ENCODE data around the gene SLC35F2. TPM values are rescaled to one million over a fixed set of nuclear protein-coding genes. Genes with fewer than 3 reads are reported as not detected.
"Not testable (repeated sequence)": the region's sequence is repeated elsewhere in the genome, so short reads cannot be mapped to it uniquely, and the experiment has no call there.

The SLC35F2 gene
- total and polyA plus RNA-seq, 4 donors: 2.0 to 12.1 (median 4.9) TPM

GRCh38 chr11:107783121-107783520, 75.5 kb downstream of the SLC35F2 start:
- intact Hi-C loops (cut with DNase I): no loop called here
- 95 to 96% methylated on average over 4 of the region's 4 CpGs for WGBS, 2 donors

GRCh38 chr11:107780775-107781174, 77.8 kb downstream of the SLC35F2 start:
- no peak for ATAC-seq (ENCODE audit: low FRiP score)
- Histone ChIP-seq H3K27me3 (ENCODE audit: control insufficient read depth in 1 of 2, insufficient read depth in 2 of 2, low read length in 1 of 2) (no peaks in the 10 kb centered on the region), H3K4me3 (ENCODE audit: low read length in 2 of 2) (no peak overlapping the region), H3K36me3 (ENCODE audit: control insufficient read depth in 1 of 2, insufficient read depth in 2 of 2, low read length in 1 of 2) (no peaks in the 10 kb centered on the region), H3K9me3 (ENCODE audit: control insufficient read depth, low read length) (no peaks in the 10 kb centered on the region), H3K4me1 (ENCODE audit: control insufficient read depth in 1 of 2, insufficient read depth in 2 of 2, low read length in 2 of 2) (no peaks in the 10 kb centered on the region), H3K27ac (ENCODE audit: low read depth in 1 of 2, low read length in 2 of 2) (no peak overlapping the region)
- DNase-seq: no peak
- intact Hi-C loops (cut with DNase I): no loop called here
- 31 to 38% methylated on average over 3 of the region's 3 CpGs for WGBS, 2 donors

More at GRCh38 chr11:107783121-107783520, 75.5 kb downstream of the SLC35F2 start:
- Histone ChIP-seq H3K4me3 (ENCODE audit: low read length in 2 of 2) (no peak overlapping the region), H3K27ac (ENCODE audit: low read depth in 1 of 2, low read length in 2 of 2) (no peak overlapping the region), H3K9me3 (ENCODE audit: control insufficient read depth, low read length) (no peaks in the 10 kb centered on the region), H3K4me1 (ENCODE audit: control insufficient read depth in 1 of 2, insufficient read depth in 2 of 2, low read length in 2 of 2) (no peaks in the 10 kb centered on the region), H3K36me3 (ENCODE audit: control insufficient read depth in 1 of 2, insufficient read depth in 2 of 2, low read length in 1 of 2) (no peaks in the 10 kb centered on the region), H3K27me3 (ENCODE audit: control insufficient read depth in 1 of 2, insufficient read depth in 2 of 2, low read length in 1 of 2) (no peaks in the 10 kb centered on the region)
- DNase-seq (no peak), ATAC-seq (ENCODE audit: low FRiP score) (no peak)

DNA sequence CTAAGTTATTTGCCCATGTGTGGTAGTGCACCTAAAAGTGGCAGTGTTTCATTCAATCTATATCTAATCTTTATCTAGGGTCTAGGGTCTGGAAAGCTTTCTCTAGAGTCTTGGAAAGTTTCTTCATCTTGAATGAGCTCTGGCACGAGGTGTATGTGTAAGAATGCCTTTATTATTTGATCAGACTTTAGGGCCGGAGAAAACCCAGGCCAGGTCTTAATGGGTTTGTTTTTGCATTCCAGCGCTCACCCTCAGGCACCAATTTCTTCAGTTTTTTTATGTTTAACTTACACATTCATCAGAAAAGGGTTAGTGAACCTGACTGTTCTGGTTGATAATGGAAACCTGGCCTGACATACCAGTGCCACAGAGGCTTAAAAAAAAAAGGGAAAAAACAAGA, 78.5 kb downstream of the SLC35F2 start:
- no peaks in the 10 kb centered on the region for H3K9me3 ChIP-seq (ENCODE audit: control insufficient read depth, low read length)
- intact Hi-C loops (cut with DNase I): no loop called here
- no peak overlapping the region for H3K27ac ChIP-seq (ENCODE audit: low read depth in 1 of 2, low read length in 2 of 2)
- WGBS, 2 donors: 1 to 13% methylated on average over 3 of the region's 3 CpGs
- no peaks in the 10 kb centered on the region for H3K4me1 ChIP-seq (ENCODE audit: control insufficient read depth in 1 of 2, insufficient read depth in 2 of 2, low read length in 2 of 2)
- no peaks in the 10 kb centered on the region for H3K36me3 ChIP-seq (ENCODE audit: control insufficient read depth in 1 of 2, insufficient read depth in 2 of 2, low read length in 1 of 2)
- no peak overlapping the region for H3K4me3 ChIP-seq (ENCODE audit: low read length in 2 of 2)
- no peak for ATAC-seq (ENCODE audit: low FRiP score)
- no peak for DNase-seq
- no peaks in the 10 kb centered on the region for H3K27me3 ChIP-seq (ENCODE audit: control insufficient read depth in 1 of 2, insufficient read depth in 2 of 2, low read length in 1 of 2)

- WGBS, 2 donors: 80 to 81% methylated on average over 7 of the region's 7 CpGs
- intact Hi-C loops (cut with DNase I): no loop called here
These were observed 79.6 kb downstream of the SLC35F2 start for GRCh38 chr11:107778839-107779517.

GRCh38 chr11:107777110-107777509, 81.5 kb downstream of the SLC35F2 start:
- WGBS, 2 donors: 57 to 61% methylated on average over 2 of the region's 2 CpGs
- no peak overlapping the region for H3K27ac ChIP-seq (ENCODE audit: low read depth in 1 of 2, low read length in 2 of 2)
- no peaks in the 10 kb centered on the region for H3K9me3 ChIP-seq (ENCODE audit: control insufficient read depth, low read length)
- H3K4me3 ChIP-seq (ENCODE audit: low read length in 2 of 2): no peak overlapping the region
- H3K36me3 ChIP-seq (ENCODE audit: control insufficient read depth in 1 of 2, insufficient read depth in 2 of 2, low read length in 1 of 2): no peaks in the 10 kb centered on the region
- DNase-seq (no peak), ATAC-seq (ENCODE audit: low FRiP score) (no peak)
- intact Hi-C loops (cut with DNase I): no loop called here
- H3K27me3 ChIP-seq (ENCODE audit: control insufficient read depth in 1 of 2, insufficient read depth in 2 of 2, low read length in 1 of 2): no peaks in the 10 kb centered on the region
- H3K4me1 ChIP-seq (ENCODE audit: control insufficient read depth in 1 of 2, insufficient read depth in 2 of 2, low read length in 2 of 2): no peaks in the 10 kb centered on the region

More at GRCh38 chr11:107778839-107779517, 79.6 kb downstream of the SLC35F2 start:
- no peaks in the 10 kb centered on the region for H3K27me3 ChIP-seq (ENCODE audit: control insufficient read depth in 1 of 2, insufficient read depth in 2 of 2, low read length in 1 of 2)
- ATAC-seq (ENCODE audit: low FRiP score) (no peak), DNase-seq (no peak)
- H3K9me3 ChIP-seq (ENCODE audit: control insufficient read depth, low read length): no peaks in the 10 kb centered on the region
- H3K4me3 ChIP-seq (ENCODE audit: low read length in 2 of 2): no peak overlapping the region
- no peaks in the 10 kb centered on the region for H3K36me3 ChIP-seq (ENCODE audit: control insufficient read depth in 1 of 2, insufficient read depth in 2 of 2, low read length in 1 of 2)
- no peak overlapping the region for H3K27ac ChIP-seq (ENCODE audit: low read depth in 1 of 2, low read length in 2 of 2)
- no peaks in the 10 kb centered on the region for H3K4me1 ChIP-seq (ENCODE audit: control insufficient read depth in 1 of 2, insufficient read depth in 2 of 2, low read length in 2 of 2)

GRCh38 chr11:107776062-107776461, 82.5 kb downstream of the SLC35F2 start:
- no peaks in the 10 kb centered on the region for H3K36me3 ChIP-seq (ENCODE audit: control insufficient read depth in 1 of 2, insufficient read depth in 2 of 2, low read length in 1 of 2)
- intact Hi-C loops (cut with DNase I): no loop called here
- ATAC-seq (ENCODE audit: low FRiP score): no peak
- no peaks in the 10 kb centered on the region for H3K4me1 ChIP-seq (ENCODE audit: control insufficient read depth in 1 of 2, insufficient read depth in 2 of 2, low read length in 2 of 2)
- 95 to 98% methylated on average over 6 of the region's 6 CpGs for WGBS, 2 donors
- DNase-seq: no peak
- H3K27ac ChIP-seq (ENCODE audit: low read depth in 1 of 2, low read length in 2 of 2): no peak overlapping the region
- H3K4me3 ChIP-seq (ENCODE audit: low read length in 2 of 2): no peak overlapping the region
- no peaks in the 10 kb centered on the region for H3K27me3 ChIP-seq (ENCODE audit: control insufficient read depth in 1 of 2, insufficient read depth in 2 of 2, low read length in 1 of 2)
- no peaks in the 10 kb centered on the region for H3K9me3 ChIP-seq (ENCODE audit: control insufficient read depth, low read length)

DNA sequence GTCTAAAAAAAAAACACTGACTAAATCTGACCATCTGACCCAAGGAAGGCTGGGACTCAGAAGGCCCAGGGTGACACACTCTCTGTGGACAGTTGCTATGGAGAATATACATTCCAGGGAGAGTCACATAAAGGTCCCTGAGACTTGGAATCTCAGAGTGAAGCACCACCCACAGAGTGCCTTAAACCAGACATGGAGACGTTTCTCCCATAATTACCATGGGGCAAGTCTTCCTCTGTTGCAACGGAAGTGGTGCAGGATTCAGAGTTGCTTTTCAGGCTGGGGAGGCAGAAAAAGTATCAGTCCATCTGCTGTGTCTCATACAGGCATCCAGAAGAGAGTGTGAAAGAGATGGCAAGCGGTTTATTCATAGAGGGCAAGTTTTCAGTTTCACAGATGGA, 88.0 kb downstream of the SLC35F2 start:
- H3K4me1 ChIP-seq (ENCODE audit: control insufficient read depth in 1 of 2, insufficient read depth in 2 of 2, low read length in 2 of 2): no peaks in the 10 kb centered on the region
- no peak for DNase-seq
- H3K27ac ChIP-seq (ENCODE audit: low read depth in 1 of 2, low read length in 2 of 2): no peak overlapping the region
- no peak overlapping the region for H3K4me3 ChIP-seq (ENCODE audit: low read length in 2 of 2)
- WGBS, 2 donors: 25 to 43% methylated on average over 3 of the region's 3 CpGs
- no peaks in the 10 kb centered on the region for H3K9me3 ChIP-seq (ENCODE audit: control insufficient read depth, low read length)
- intact Hi-C loops (cut with DNase I): no loop called here
- peak; percentile 19 for ATAC-seq (ENCODE audit: low FRiP score)
- no peaks in the 10 kb centered on the region for H3K27me3 ChIP-seq (ENCODE audit: control insufficient read depth in 1 of 2, insufficient read depth in 2 of 2, low read length in 1 of 2)
- no peaks in the 10 kb centered on the region for H3K36me3 ChIP-seq (ENCODE audit: control insufficient read depth in 1 of 2, insufficient read depth in 2 of 2, low read length in 1 of 2)

- H3K36me3 ChIP-seq (ENCODE audit: control insufficient read depth in 1 of 2, insufficient read depth in 2 of 2, low read length in 1 of 2): no peaks in the 10 kb centered on the region
- H3K27me3 ChIP-seq (ENCODE audit: control insufficient read depth in 1 of 2, insufficient read depth in 2 of 2, low read length in 1 of 2): no peaks in the 10 kb centered on the region
- ATAC-seq (ENCODE audit: low FRiP score) (no peak), DNase-seq (no peak)
- no peaks in the 10 kb centered on the region for H3K4me1 ChIP-seq (ENCODE audit: control insufficient read depth in 1 of 2, insufficient read depth in 2 of 2, low read length in 2 of 2)
- no peak overlapping the region for H3K27ac ChIP-seq (ENCODE audit: low read depth in 1 of 2, low read length in 2 of 2)
- 55 to 58% methylated on average over 3 of the region's 3 CpGs for WGBS, 2 donors
- intact Hi-C loops (cut with DNase I): no loop called here
- no peak overlapping the region for H3K4me3 ChIP-seq (ENCODE audit: low read length in 2 of 2)
- no peaks in the 10 kb centered on the region for H3K9me3 ChIP-seq (ENCODE audit: control insufficient read depth, low read length)
These were observed 89.4 kb downstream of the SLC35F2 start for GRCh38 chr11:107769189-107769588.

- H3K27me3 ChIP-seq (ENCODE audit: control insufficient read depth in 1 of 2, insufficient read depth in 2 of 2, low read length in 1 of 2); H3K9me3 ChIP-seq (ENCODE audit: control insufficient read depth, low read length); intact Hi-C loops (cut with DNase I); H3K4me3 ChIP-seq (ENCODE audit: low read length in 2 of 2); H3K4me1 ChIP-seq (ENCODE audit: control insufficient read depth in 1 of 2, insufficient read depth in 2 of 2, low read length in 2 of 2); H3K36me3 ChIP-seq (ENCODE audit: control insufficient read depth in 1 of 2, insufficient read depth in 2 of 2, low read length in 1 of 2); ATAC-seq (ENCODE audit: low FRiP score); H3K27ac ChIP-seq (ENCODE audit: low read depth in 1 of 2, low read length in 2 of 2); DNase-seq: not testable (repeated sequence)
- WGBS, 2 donors: 87 to 90% methylated on average over 7 of the region's 7 CpGs
These were observed 99.8 kb downstream of the SLC35F2 start for GRCh38 chr11:107758719-107759355.
